ELF-1 (cell line): Measurements from ENCODE around the gene HOXA10.

Experiments
- DNase-seq: peaks from one replicate; pipeline ENCODE4 v3.0.0-alpha.2; 2016; ENCODE audit warnings: low read depth, low spot score

Gene HOXA10

DNA sequence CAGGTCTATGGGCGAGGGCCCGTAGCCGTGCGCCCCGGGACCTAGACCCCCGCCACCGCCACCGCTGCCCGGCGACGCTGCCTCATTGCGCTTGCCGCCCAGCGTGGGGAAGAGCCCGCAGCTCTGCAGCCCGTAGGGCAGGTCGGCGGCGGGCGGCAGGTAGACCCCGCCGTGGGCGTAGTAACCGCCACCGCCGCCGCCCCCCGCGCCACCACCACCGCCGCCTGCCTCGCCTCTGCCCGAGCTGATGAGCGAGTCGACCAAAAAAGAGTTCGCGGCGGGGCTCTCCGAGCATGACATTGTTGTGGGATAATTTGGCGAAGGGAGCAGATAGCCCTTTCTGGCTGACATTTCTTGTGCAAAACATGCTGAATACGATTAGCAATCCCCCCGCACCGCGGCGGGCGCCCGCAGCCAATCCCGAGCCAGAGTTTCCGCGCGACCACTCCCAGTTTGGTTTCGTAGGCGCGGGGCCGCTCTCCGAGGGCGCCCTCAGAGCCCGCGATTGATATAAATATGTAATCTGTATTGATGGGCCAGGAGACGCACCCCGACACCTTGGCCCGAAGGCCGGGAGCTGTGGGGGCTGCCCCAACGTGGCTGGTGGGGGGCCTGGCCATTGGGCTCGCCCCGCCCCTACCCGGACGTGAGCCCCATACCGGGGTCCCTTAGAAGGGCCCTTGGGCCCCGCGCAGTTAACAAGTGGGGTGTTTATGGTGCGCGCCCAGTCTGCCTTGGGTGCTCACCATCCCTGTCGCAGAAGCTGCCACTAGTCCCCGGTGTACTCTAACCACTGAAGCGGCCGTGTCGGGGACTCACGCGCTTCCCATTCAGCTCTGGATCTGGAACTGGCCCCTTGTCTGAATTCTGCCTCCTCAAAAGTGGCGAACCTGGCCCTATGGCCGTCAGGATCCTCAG, at the start of gene HOXA10:
HOXA10 (minus strand) TSS at position 365 of the 918 bp plus-strand sequence; CDS start at position 351, 14 bp downstream.
- DNase-seq, result peak; percentile 42

DNA sequence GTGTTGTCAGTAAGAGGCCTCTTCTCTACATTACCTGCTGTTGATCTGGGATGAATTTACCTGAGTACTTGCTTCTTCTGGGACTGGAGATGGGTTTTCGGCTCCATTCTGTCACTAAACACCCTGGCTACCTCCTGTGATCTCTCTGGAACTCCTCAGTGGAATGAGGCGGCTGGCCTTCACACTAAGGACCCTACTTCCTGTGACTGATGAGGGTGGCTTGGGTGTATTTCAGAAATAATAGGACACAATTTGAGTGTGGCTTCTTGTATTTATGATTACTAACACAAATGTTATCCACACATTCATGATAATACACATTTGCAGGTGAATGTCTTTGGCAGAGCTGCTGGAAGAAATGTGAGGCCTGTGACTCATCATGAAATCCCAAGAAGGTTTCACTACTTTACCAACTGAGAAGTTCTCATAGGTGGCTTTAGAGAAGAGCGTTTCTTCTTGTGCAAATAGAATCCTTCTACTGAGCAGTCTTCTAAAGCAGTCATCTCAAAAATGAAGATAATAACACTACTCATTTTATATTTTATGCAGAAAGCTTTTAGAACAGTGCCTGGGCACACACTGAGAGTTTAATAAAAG, 47.2 kb upstream of the HOXA10 start:
- DNase-seq, result no peak

DNA sequence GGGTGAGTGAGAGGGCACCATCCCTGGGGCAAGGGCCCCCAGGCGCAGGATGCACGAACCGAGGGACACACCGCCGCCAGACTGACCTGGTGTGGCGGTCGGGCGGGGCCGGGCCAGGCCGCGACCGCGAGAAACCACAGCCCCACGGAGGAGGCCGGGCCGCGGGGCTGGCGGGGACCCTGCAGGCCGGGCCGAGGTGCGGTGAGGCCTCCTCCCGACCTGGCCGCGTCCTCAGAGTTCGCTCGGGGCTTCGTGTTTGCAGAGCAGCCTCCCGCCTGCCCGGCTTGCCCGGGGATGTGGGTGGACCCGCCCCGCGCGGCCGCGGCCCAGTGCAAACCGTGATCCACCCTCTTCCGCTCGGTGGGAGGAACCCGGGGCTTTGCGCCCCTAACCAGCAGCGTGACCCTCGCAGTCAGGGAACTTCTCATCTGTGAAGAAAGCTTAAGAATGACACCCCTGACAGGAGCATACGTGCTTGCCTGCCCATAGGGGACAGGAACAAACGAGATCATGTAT, 46.4 kb upstream of the HOXA10 start:
- no peak for DNase-seq

DNA sequence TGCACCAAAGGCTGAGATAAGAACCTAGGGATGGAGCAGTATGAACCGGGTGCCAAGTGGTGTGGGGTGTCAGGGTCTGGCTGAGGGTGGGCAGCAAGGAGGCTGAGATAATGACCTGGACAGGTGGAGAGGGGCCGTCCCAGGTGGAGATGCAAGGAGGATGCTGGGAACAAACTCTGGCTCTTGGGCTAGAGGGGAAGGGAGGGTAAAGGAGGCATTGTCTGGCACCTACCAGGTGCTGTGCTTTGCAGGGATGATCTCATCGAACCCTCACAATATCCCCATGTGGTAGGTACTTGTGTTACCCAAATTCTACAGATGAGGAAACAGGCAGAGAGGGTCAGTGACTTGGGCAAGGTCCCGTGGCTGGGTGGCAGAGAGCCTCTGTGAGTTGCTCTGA, 45.7 kb upstream of the HOXA10 start:
- no peak for DNase-seq

DNA sequence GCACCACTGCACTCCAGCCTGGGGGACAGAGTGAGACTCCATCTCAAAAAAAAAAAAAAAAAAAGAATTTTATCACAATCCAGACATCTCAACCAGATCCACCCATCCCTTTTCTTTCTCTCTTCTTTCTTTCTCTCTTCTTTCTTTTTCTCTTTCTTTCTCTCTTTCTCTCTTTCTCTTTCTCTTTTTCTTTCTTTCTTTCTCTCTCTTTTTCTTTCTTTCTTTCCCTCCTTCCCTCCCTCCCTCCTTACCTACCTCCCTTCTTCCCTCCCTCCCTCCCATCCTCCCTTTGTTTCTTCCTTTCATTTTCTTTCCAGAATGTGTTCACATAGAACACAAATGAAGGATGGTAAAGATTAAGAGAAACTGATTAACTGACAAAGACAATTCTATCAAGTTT, 43.8 kb upstream of the HOXA10 start:
- DNase-seq, result no peak

DNA sequence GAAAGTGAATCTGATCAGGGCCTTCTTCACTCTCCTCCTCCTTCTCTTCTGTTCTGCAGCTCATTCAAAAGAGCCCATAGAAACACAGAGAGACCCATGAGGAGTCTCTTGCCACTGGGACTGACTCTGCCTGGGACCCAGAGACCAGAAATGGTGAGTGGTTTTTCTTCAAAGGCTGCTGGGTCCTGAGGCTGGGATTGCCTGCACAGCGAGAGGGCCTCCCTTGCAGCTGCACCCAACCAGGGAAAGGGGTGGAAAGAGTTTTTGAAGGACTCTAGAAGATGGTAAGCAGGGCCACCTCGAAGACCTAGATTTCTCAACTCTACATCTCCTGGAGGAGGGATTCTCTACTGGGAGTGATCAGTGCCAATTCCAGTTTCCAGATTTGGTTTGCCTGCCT, 41.2 kb upstream of the HOXA10 start:
- no peak for DNase-seq

DNA sequence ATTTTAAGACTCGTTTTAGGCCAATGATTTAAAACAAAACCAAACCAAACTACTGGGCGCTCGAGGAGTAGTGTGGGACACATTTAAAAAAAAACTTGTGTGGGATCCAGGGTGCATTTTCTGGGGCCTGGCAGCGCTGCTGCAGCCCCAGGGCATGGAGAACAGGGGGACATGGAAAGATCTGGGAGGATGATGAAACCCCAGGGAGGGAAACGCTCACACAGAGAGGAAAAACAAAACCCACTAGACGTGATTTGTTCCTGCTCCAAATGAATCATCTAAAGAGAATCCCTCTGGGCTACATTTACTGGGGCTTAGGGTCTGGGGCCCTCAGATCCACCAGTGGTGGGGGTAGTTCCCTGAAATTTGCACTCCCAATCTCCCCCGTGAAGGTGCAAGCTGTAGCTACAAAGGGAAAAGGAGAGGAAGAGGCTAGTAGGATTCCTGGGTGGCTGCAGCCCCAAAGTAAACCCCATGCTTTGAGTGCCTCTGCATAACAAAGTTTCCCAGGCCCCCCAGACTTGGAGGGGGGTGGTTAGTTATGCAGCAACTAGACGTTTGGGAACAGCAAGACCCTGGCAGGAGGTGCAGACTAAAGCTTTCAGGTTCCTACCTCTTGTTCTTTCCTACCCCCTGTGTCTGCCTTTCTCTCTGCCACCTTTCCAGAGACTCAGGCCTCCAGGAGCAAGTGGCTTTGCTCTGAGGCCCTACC, 40.3 kb upstream of the HOXA10 start:
- DNase-seq, result no peak

DNA sequence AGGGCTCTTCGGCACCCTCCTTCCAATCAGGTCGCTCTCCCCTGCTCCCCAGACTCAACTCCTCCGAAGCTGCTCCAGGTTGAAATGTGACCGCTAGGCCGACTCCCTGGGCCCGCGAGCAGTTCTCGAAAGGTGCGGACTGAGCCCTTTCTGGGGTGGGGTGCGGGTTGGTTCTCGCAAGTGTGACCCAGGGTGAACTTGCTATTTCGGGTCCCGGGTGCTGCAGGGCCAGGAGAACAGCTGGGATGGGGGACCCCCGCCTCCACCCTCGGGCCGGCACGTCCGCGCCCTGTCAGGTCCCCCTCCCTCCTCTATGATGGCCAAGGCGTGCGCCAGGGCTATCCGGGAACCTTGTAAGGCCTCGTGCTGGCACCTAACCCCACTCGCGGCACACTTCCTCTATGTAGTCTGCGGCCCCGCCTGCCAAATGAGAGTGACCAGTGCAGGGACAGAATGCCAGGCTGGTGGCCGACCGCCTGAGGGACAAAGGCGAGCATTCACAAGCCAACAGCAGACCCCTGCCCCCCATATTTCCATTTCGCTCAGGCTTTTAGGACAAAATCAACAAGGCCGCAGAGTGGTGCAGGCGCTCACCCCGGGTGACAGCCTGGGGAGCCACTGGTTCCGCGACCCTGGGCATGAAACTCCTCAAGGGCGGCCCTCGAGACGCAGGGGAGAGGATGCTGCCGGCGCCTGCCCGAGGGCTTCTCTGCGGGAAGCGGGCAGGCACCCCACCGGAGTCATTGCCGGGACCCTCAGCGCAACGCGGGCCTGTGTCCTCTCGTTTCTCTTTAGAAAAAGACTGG, 39.5 kb upstream of the HOXA10 start:
- peak; percentile 46 for DNase-seq

DNA sequence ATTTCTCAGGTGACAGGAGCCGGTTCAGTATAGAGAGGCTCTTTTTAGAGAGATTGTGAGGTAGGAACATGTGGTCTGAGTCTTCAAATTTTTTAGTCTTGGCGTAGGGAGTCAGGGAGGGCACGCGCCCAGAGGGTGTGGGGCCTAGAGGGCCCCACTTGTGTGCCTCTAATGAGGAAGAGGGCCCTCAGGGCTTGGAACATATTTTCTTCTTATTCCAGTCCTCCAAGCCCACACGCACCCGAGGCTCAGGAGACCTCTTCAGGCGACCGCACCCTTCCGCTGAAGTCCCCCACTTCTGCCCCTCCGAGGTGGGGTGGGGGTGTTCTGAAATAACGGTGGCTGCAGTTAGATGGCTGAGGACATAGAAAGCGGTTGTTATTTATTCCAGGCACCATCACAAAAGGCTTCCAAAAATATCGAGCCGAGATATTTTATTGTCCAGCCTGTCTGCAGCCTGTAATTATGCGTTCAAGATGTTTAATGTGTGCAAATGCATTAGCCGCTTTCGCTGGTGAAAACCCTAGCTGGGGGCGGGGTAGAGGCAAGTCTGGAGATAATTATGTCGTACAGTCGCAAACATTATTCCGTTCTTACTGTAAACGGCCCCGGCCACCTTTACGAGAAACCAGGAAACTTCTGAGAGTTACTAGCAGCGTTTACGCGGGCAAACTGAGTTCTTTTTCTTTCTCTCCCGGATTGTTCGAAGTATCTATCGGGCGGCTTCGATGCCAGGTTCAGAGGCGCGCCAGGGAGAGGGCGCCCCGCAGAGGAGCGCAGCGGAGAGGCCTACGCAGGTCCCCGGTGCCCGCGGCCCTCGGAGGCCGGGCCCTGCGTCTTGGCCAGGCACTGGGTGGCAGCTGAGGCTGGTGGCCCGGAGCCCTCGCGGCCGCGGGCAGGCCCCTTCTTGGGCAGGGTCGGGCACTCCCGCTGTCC, 38.6 kb upstream of the HOXA10 start:
- peak; percentile 46 for DNase-seq

DNA sequence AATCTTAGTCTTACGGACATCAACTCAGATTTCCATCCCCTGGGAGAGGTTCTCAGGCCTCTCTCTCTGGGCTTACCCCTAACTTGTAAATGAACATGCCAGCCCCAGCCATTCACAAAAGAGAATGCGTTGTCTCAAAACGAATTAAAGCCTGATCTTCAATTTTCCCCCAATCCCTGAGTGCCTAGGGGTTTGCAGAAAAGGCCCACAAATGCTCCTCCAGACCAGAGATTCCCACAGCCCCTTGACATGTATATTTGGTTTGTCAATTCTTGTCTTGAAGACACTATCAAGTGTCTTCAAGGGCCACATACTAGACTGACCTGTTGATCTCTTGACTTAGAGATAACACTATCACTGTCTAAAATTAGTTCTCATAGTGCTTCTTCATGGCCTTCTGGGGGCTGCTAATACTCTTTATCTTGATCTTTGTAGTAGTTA, 37.7 kb upstream of the HOXA10 start:
- DNase-seq, result no peak

DNA sequence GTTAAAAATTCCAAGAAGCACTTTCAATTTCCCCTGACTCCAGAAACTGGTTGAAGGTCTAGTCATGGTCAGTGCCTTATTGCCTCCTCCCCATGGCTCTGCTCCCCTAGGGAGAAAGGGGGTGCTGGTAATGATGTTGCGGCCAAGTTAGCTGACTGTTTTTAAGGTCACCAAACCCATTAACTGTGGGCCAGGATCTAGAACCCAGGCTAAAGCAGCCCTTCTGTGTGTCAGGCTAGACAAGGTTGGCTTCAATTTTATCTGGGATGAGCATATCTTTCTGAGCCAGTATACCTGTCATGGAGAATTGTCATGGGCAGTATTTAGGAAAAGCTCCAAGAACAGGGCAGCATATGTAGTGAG, 36.9 kb upstream of the HOXA10 start:
- DNase-seq, result no peak

DNA sequence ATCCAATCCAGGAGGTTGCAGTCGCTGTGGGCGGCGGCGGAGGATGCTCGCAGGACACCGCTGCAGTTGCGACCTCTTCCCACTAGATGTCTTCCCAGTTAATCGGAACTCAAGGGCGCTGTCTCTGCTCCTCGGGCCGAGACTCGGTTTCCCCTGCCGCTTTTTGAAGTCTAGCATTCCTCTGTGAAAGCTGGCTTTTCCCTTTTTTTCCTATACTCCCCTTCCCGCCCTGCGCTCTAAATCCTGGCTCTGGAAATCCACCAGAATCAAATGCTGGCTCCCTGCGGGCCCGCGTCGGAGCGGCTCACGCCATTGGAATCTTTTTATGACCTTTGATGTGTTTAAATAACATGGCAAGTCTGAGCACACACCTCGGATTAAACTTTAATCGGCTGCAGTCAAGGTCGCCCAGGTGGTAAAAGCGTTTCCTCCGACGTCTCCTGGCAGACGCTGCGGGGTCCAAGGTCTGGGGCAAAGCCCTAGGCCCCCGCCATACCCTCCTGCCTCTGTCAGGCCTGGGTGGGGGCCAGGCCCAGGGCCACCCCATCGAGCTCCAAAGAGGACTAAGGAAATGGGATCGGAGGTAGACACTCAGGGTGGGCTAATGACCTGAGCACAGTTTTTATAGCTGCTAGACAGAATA, 36.4 kb upstream of the HOXA10 start:
- DNase-seq, result peak; percentile 85

DNA sequence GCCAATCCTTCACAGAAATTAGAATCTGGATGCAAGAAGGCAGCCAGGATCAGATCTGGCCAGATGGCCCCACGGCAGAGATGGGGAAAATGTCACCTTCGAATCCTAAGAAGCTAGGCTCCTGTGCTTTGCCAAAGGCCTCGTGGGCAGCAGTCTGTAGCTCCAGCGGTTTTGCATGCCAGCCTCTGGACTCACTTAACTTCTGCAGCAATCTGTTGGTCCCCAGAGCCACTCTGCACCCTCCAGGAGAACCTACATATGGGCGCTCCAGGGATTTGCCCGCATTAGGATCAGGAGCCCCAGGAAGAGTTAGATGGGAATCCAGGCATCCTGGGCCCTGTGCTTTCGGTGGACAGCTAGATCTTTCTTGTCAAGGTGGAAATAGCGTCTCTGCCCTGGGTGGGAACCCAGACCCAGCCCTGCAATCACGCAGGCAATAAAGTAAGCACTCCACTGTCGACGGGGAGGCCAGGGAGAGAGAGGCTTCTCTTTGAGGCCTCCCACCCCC, 35.9 kb upstream of the HOXA10 start:
- no peak for DNase-seq

DNA sequence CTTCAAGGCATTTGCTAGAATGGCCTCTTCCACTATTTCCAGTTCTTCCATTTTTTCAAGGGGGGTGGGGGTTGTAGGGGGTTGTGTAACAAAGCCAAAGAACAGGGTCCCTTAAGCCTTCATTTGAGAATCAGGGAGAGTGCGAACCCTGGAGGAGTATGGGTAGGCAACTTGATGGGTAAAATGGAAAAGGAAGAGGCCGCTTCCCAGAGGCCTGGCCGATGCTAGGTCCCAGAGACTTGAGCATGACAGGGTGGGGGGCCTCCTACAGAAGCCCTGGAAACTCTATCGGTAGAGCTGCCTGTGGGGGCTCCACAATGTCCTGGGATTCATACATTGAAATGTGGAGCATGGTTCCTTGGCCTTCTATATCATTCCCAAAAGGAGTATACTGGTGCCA, 34.9 kb upstream of the HOXA10 start:
- no peak for DNase-seq

DNA sequence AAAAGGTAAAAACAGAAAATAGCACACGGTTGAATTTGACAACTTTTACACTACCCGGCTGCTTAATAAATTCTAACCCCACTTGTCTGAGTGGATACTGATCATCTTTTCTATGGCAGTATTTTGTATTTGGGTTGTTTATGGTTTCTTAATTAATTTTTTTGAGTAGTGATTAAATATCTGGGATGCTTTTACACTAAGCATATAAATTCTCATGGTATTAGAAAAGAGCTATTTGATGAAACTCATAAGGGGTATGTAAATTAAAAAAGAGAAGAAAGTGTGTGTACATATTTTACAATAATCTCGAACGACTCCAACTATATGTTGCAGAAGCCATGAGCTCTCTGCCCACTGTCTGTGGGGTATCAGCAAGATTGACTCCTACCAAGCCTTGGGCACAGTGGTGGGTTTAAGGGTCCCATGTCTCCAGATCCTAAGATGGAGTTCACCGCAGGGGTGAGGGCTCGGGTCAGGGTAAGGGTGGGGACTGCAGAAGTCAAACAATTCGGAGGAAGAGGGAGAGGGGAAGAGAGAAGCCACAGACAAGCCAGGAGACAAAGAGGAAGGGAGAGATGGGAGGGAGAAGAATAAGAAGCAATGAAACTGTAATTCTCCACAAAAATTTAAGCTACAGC, 33.3 kb upstream of the HOXA10 start:
- no peak for DNase-seq

DNA sequence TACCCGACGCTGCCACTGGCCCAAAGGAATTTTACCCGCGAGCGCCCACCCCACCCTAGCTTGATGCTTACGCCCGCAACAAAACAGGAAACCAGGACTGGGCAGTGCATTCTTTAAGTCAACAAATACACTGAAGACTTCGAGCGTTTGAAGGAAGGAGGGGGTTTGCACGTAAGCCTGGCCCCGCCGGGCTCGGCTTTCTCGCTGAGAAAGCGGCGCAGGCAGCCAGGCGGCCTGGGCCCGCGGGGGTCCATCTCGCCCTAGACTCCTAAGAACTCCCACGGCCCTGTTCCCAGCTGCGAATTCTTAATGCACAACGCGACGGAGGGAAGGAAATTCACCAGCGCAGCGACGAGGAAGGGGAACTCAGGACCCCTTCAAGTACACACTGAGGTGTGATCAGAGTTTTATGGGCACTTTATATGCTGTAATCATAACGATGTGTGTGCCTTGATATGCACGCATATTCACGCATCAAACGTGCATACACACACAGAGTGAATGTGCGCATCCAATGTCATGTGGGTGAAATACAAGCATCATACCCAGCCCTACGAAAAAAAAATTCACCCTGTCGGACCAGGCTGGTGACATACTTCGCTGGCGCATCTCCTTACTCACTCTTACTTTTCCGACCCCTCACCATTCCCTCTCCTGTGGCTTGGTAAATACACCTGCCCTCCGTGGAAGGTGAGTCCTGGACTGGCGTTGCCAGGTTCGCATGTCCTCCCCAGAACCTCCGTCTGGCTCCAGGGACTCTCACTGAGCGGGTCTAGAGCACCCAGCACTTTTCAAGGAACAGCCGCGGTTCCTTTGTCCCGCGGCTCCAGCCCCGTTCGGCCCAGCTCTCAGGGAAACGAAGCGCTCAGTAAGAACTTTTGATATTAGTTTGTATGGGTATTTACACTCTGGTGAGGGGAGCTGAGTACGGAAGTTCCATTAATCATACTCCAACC, 31.5 kb upstream of the HOXA10 start:
- DNase-seq, result peak; percentile 62

DNA sequence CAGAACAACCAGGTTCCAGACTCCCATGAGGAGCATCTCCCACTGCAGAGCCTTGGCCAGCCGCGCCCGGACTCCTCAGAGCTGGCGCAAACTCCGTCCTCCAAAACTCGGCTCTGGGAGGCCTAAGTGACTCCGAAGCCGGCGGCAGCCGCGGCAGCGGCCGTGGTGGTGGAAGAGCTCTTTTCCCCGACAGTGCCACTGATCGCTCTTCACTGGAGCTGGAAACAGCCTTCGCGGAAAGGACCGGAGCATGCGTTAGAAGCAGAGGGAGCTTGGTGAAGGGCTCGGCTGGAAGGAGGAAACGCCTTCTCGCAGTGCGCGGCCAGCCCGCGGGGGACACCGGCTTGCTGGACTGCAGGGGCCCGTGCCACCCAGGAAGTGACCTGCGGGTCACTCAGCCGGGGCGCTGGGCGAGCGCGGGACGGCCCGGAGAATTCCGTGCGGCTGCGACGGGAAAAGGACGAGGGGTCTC, 30.8 kb upstream of the HOXA10 start:
- peak; percentile 67 for DNase-seq
